ENCODE data around the gene UNC119B.

The UNC119B gene

GRCh38 chr12:120686690-120687577 lies 23.3 kb upstream of the UNC119B start, which contains the start of gene MLEC:
Gene MLEC, plus strand, starts transcription at chr12:120687149. Its CDS starts 148 bp downstream, at chr12:120687297.
- TF ChIP-seq CTCF (IDR thresholded peaks at IDR 0.05; ENCODE audit: unreplicated experiment in 3 of 3), result peak in 1 of 3 experiments; percentile 6
- Mint-ChIP-seq H3K36me3 (ENCODE audit: low read depth) (no peaks in the 10 kb centered on the region), H3K4me1 (peaks cover 39% of the 10 kb centered on the region), H3K27ac (peak within 1 kb of the TSS; percentile 93 to 98 (median 98)), H3K4me3 (peak within 1 kb of the TSS; percentile 92 to 97 (median 95)), H3K27me3 (ENCODE audit: low read depth) (no peaks in the 10 kb centered on the region), H3K9me3 (no peaks in the 10 kb centered on the region)

GRCh38 chr12:120687578-120688289 lies 22.5 kb upstream of the UNC119B start:
- Mint-ChIP-seq H3K4me1 (peaks cover 47% of the 10 kb centered on the region), H3K27ac (peak overlapping the region; percentile 69 to 88 (median 80)), H3K27me3 (ENCODE audit: low read depth) (no peaks in the 10 kb centered on the region), H3K9me3 (no peaks in the 10 kb centered on the region), H3K36me3 (ENCODE audit: low read depth) (peaks cover 5% of the 10 kb centered on the region), H3K4me3 (peak overlapping the region; percentile 88 to 97 (median 92))
- no peak for TF ChIP-seq CTCF (IDR thresholded peaks at IDR 0.05; ENCODE audit: unreplicated experiment in 3 of 3)

GRCh38 chr12:120688527-120689071 lies 21.7 kb upstream of the UNC119B start:
- H3K4me3 Mint-ChIP-seq, result peak overlapping the region; percentile 88 to 97 (median 92)
- H3K4me1 Mint-ChIP-seq, result peaks cover 56% of the 10 kb centered on the region
- H3K36me3 Mint-ChIP-seq (ENCODE audit: low read depth), result peaks cover 12% of the 10 kb centered on the region
- H3K27me3 Mint-ChIP-seq (ENCODE audit: low read depth), result no peaks in the 10 kb centered on the region
- H3K9me3 Mint-ChIP-seq, result no peaks in the 10 kb centered on the region
- peak overlapping the region; percentile 69 to 88 (median 80) for H3K27ac Mint-ChIP-seq
- no peak for TF ChIP-seq CTCF (IDR thresholded peaks at IDR 0.05; ENCODE audit: unreplicated experiment in 3 of 3)

GRCh38 chr12:120689397-120690082 lies 20.7 kb upstream of the UNC119B start:
- H3K9me3 Mint-ChIP-seq, result no peaks in the 10 kb centered on the region
- peaks cover 21% of the 10 kb centered on the region for H3K36me3 Mint-ChIP-seq (ENCODE audit: low read depth)
- H3K4me3 Mint-ChIP-seq, result peak overlapping the region; percentile 88 to 97 (median 92)
- peaks cover 60% of the 10 kb centered on the region for H3K4me1 Mint-ChIP-seq
- no peak for TF ChIP-seq CTCF (IDR thresholded peaks at IDR 0.05; ENCODE audit: unreplicated experiment in 3 of 3)
- peak overlapping the region; percentile 69 to 88 (median 80) for H3K27ac Mint-ChIP-seq
- no peaks in the 10 kb centered on the region for H3K27me3 Mint-ChIP-seq (ENCODE audit: low read depth)

GRCh38 chr12:120690083-120690450 lies 20.2 kb upstream of the UNC119B start:
- peak overlapping the region; percentile 69 to 88 (median 80) for H3K27ac Mint-ChIP-seq
- no peaks in the 10 kb centered on the region for H3K9me3 Mint-ChIP-seq
- H3K4me3 Mint-ChIP-seq, result peak overlapping the region in 1 of 3 experiments; percentile 28
- peaks cover 26% of the 10 kb centered on the region for H3K36me3 Mint-ChIP-seq (ENCODE audit: low read depth)
- TF ChIP-seq CTCF (IDR thresholded peaks at IDR 0.05; ENCODE audit: unreplicated experiment in 3 of 3), result no peak
- peaks cover 60% of the 10 kb centered on the region for H3K4me1 Mint-ChIP-seq
- H3K27me3 Mint-ChIP-seq (ENCODE audit: low read depth), result no peaks in the 10 kb centered on the region
